Measurements from ENCODE around the gene COA7. TPM values are rescaled to one million over a fixed set of nuclear protein-coding genes. Genes with fewer than 3 reads are reported as not detected.

COA7 gene
- total and polyA plus RNA-seq, 2 of the 8 experiments (the other 6 are each of a cell fraction or from before 2014, with no cell fraction given) = 23.2 to 61.8 TPM

GRCh38 chr1:52665006-52665941 is 32.9 kb downstream of the COA7 start:
- H3K36me3 ChIP-seq (ENCODE audit: control insufficient read depth in 2 of 4, insufficient read depth in 4 of 4, low read length in 3 of 4) = no peaks in the 10 kb centered on the region
- H3K23ac ChIP-seq (ENCODE audit: insufficient read length) = no peak overlapping the region
- no peak overlapping the region for H3K4me2 ChIP-seq (ENCODE audit: insufficient read depth in 1 of 2, low read depth in 2 of 2, low read length in 2 of 2)
- H3K79me2 ChIP-seq (ENCODE audit: control insufficient read depth in 1 of 2, insufficient read depth in 2 of 2, low read length in 2 of 2) = no peaks in the 10 kb centered on the region
- H2BK12ac ChIP-seq (ENCODE audit: low read depth, low read length) = no peak overlapping the region; the same call in 1 of the 2 replicates
- H2AK5ac ChIP-seq (ENCODE audit: low read depth, low read length) = no peak overlapping the region
- no peak overlapping the region for H2BK5ac ChIP-seq (ENCODE audit: low read depth, low read length)
- CTCF ChIA-PET (ENCODE audit: partially characterized antibody) = interaction anchor here (0.5 to 1.9 kb wide), 7 partner anchors 20 to 988 kb away, joined by 3 to 5 read pairs (median 4); partner anchors contain the start of gene SHISAL2A
- no peak overlapping the region for H3K4ac ChIP-seq (replicated peaks; ENCODE audit: insufficient read length, low read depth, low read length)
- no peak overlapping the region for H3K14ac ChIP-seq (ENCODE audit: insufficient read length)
- FAIRE-seq (no peak), DNase-seq (ENCODE audit: low read depth in 1 of 2, low spot score in 2 of 2) (no peak)
- no peak overlapping the region for H2AFZ ChIP-seq (ENCODE audit: low read length)
- 91% methylated on average over 8 of the region's 8 CpGs; no CpG with 5 or more reads in 1 of the 2 experiments for WGBS, 2 experiments (ENCODE audit: extremely low coverage in 1 of 2, insufficient coverage in 1 of 2, insufficient read length in 1 of 2, insufficient replicate concordance in 2 of 2, low coverage in 1 of 2, low lambda C conversion rate in 2 of 2, missing lambda C conversion rate in 1 of 2)
- H4K91ac ChIP-seq (replicated peaks; ENCODE audit: insufficient read length, low read length) = peak overlapping the region; percentile 58
- H3K18ac ChIP-seq (ENCODE audit: extremely low read depth, low read length) = no peak overlapping the region
- H4K5ac ChIP-seq (ENCODE audit: insufficient read length, low read depth, low read length) = no peak overlapping the region
- H3K4me3 ChIP-seq (ENCODE audit: extremely low read depth in 1 of 4, insufficient read depth in 2 of 4, low read depth in 3 of 4, low read length in 4 of 4) = no peak overlapping the region
- no peak overlapping the region for H3K56ac ChIP-seq (replicated peaks; ENCODE audit: insufficient read length, low read depth, low read length)
- H3K27ac ChIP-seq (ENCODE audit: low read depth, low read length) = no peak overlapping the region
- H3K27me3 ChIP-seq (replicated peaks in 1 of 4; ENCODE audit: control insufficient read depth in 3 of 4, extremely low read depth in 1 of 4, insufficient read depth in 3 of 4, low read length in 3 of 4) = no peaks in the 10 kb centered on the region
- no peak overlapping the region for H3K9ac ChIP-seq (replicated peaks in 1 of 4; ENCODE audit: extremely low read depth in 1 of 4, low read depth in 3 of 4, low read length in 3 of 4)
- no peaks in the 10 kb centered on the region for H4K20me1 ChIP-seq (replicated peaks in 1 of 2; ENCODE audit: control insufficient read depth in 1 of 2, insufficient read depth in 2 of 2, low read length in 2 of 2)
- H4K8ac ChIP-seq (ENCODE audit: extremely low read depth, insufficient read depth, low read length) = no peak overlapping the region; the same call in 1 of the 2 replicates
- POLR2A ChIA-PET (ENCODE audit: partially characterized antibody) = interaction anchor here (1.4 kb wide), 1 partner anchor 15 kb away, joined by 4 read pairs; no protein-coding TSS in a partner anchor
- H3K79me1 ChIP-seq (ENCODE audit: low read depth, low read length) = no peaks in the 10 kb centered on the region
- H2BK120ac ChIP-seq (replicated peaks; ENCODE audit: low read depth, low read length) = no peak overlapping the region
- H3K4me1 ChIP-seq (replicated peaks in 1 of 4; ENCODE audit: control insufficient read depth in 3 of 4, insufficient read depth in 4 of 4, low read length in 3 of 4) = peaks cover 5 to 20% (median 10%) of the 10 kb centered on the region in 4 experiments; a peak in 5 of 7 replicates
- no peaks in the 10 kb centered on the region for H3K9me3 ChIP-seq (ENCODE audit: insufficient read depth in 2 of 2, low read depth in 1 of 2, low read length in 1 of 2)
- H3K23me2 ChIP-seq (ENCODE audit: low read depth, low read length) = no peaks in the 10 kb centered on the region
- H2BK15ac ChIP-seq (ENCODE audit: low read length) = no peak overlapping the region
- no peak overlapping the region for H2BK20ac ChIP-seq (ENCODE audit: low read length)
- TF ChIP-seq CBX5 (IDR thresholded peaks at IDR 0.05; ENCODE audit: low read depth, low read length) = no peak
- TF ChIP-seq YY1 (IDR thresholded peaks at IDR 0.05; ENCODE audit: low read depth, low read length) = no peak
- TF ChIP-seq NANOG (IDR thresholded peaks at IDR 0.05; ENCODE audit: insufficient read depth, low read depth, low read length, poor library complexity, severe bottlenecking) = no peak
